Measurements from ENCODE around the gene PSTPIP1. TPM values are rescaled to one million over a fixed set of nuclear protein-coding genes. Genes with fewer than 3 reads are reported as not detected.
"Not testable (repeated sequence)": the region's sequence is repeated elsewhere in the genome, so short reads cannot be mapped to it uniquely, and the experiment has no call there.

PSTPIP1 gene
- total and polyA plus RNA-seq, 7 donors, result 0.97 to 2.2 (median 1.3) TPM

GRCh38 chr15:76963596-76963995 lies 31.3 kb upstream of the PSTPIP1 start:
- H3K36me3 ChIP-seq (ENCODE audit: insufficient read depth in 1 of 2, low read depth in 1 of 2), result no peaks in the 10 kb centered on the region
- H3K9me3 ChIP-seq, result no peaks in the 10 kb centered on the region
- DNase-seq (no peak), ATAC-seq (peak in 1 of 4 donors; percentile 40)
- WGBS, 3 donors, result 37 to 45% (median 44%) methylated on average over 9 of the region's 9 CpGs
- no peak overlapping the region for H3K27ac ChIP-seq
- no peak for TF ChIP-seq CTCF (IDR thresholded peaks at IDR 0.05)
- intact Hi-C loops (cut with DNase I), result no loop called here
- no peaks in the 10 kb centered on the region for H3K27me3 ChIP-seq (ENCODE audit: insufficient read depth in 3 of 3, low read length in 2 of 3)
- H3K4me3 ChIP-seq, result no peak overlapping the region
- no peaks in the 10 kb centered on the region for H3K4me1 ChIP-seq

- no peak for TF ChIP-seq CTCF (IDR thresholded peaks at IDR 0.05)
- no peaks in the 10 kb centered on the region for H3K27me3 ChIP-seq (ENCODE audit: insufficient read depth in 3 of 3, low read length in 2 of 3)
- no peak overlapping the region for H3K4me3 ChIP-seq
- 38% methylated on average over 5 of the region's 5 CpGs for WGBS, 3 donors
- intact Hi-C loops (cut with DNase I), result no loop called here
- ATAC-seq (no peak), DNase-seq (no peak)
- H3K27ac ChIP-seq, result no peak overlapping the region
- H3K4me1 ChIP-seq, result no peaks in the 10 kb centered on the region
- no peaks in the 10 kb centered on the region for H3K36me3 ChIP-seq (ENCODE audit: insufficient read depth in 1 of 2, low read depth in 1 of 2)
- H3K9me3 ChIP-seq, result no peaks in the 10 kb centered on the region
Measured at GRCh38 chr15:76964157-76964556, 30.8 kb upstream of the PSTPIP1 start.

GRCh38 chr15:76966051-76966450 lies 28.9 kb upstream of the PSTPIP1 start:
- H3K27me3 ChIP-seq (ENCODE audit: insufficient read depth in 3 of 3, low read length in 2 of 3); H3K36me3 ChIP-seq (ENCODE audit: insufficient read depth in 1 of 2, low read depth in 1 of 2); DNase-seq; H3K4me3 ChIP-seq; ATAC-seq; H3K4me1 ChIP-seq; intact Hi-C loops (cut with DNase I); H3K9me3 ChIP-seq; H3K27ac ChIP-seq: not testable (repeated sequence)
- WGBS, 3 donors, result 59 to 66% (median 60%) methylated on average over 6 to 7 of the region's 7 CpGs

GRCh38 chr15:76967067-76967466 lies 27.9 kb upstream of the PSTPIP1 start:
- TF ChIP-seq CTCF (IDR thresholded peaks at IDR 0.05), result no peak
- Histone ChIP-seq H3K27me3 (ENCODE audit: insufficient read depth in 3 of 3, low read length in 2 of 3) (no peaks in the 10 kb centered on the region), H3K4me1 (peaks cover 3% of the 10 kb centered on the region), H3K9me3 (no peaks in the 10 kb centered on the region), H3K36me3 (ENCODE audit: insufficient read depth in 1 of 2, low read depth in 1 of 2) (no peaks in the 10 kb centered on the region), H3K27ac (no peak overlapping the region), H3K4me3 (no peak overlapping the region)
- DNase-seq, result no peak
- ATAC-seq, result no peak
- WGBS, 3 donors, result 39 to 55% (median 44%) methylated on average over 4 of the region's 4 CpGs
- intact Hi-C loops (cut with DNase I), result no loop called here

- no peak for DNase-seq
- Histone ChIP-seq H3K4me3 (no peak overlapping the region), H3K9me3 (no peaks in the 10 kb centered on the region), H3K27ac (no peak overlapping the region), H3K27me3 (ENCODE audit: insufficient read depth in 3 of 3, low read length in 2 of 3) (no peaks in the 10 kb centered on the region), H3K36me3 (ENCODE audit: insufficient read depth in 1 of 2, low read depth in 1 of 2) (no peaks in the 10 kb centered on the region), H3K4me1 (peaks cover 14% of the 10 kb centered on the region)
- TF ChIP-seq CTCF (IDR thresholded peaks at IDR 0.05), result no peak
- intact Hi-C loops (cut with DNase I), result no loop called here
- no peak for ATAC-seq
- 100% methylated on average over 1 of the region's 1 CpG for WGBS, 3 donors
Measured at GRCh38 chr15:76968306-76968705, 26.6 kb upstream of the PSTPIP1 start.

Measured in psoas muscle (tissue), 8 donors.